Osteocyte (in vitro differentiated cells): Measurements from ENCODE around the gene TTC31. TPM values are rescaled to one million over a fixed set of nuclear protein-coding genes. Genes with fewer than 3 reads are reported as not detected.
"Not testable (repeated sequence)": the region's sequence is repeated elsewhere in the genome, so short reads cannot be mapped to it uniquely, and the experiment has no call there.

ENCODE experiments used
- DNase-seq: peaks from one replicate; pipeline ENCODE4 v3.0.0; 2021; ENCODE audit warnings: mixed read lengths; ENCODE audit not compliant: unreplicated experiment; ENCODE audit errors: extremely low spot score
- H3K27ac Mint-ChIP-seq: one replicate; pipeline ENCODE4 v1.8.0; 2021; ENCODE audit warnings: mild to moderate bottlenecking, mixed read lengths; ENCODE audit not compliant: unreplicated experiment
- H3K27me3 Mint-ChIP-seq: one replicate; pipeline ENCODE4 v1.8.0; 2021; ENCODE audit warnings: mixed read lengths; ENCODE audit not compliant: unreplicated experiment
- H3K36me3 Mint-ChIP-seq: one replicate; pipeline ENCODE4 v1.8.0; 2021; ENCODE audit warnings: mixed read lengths; ENCODE audit not compliant: unreplicated experiment
- H3K4me1 Mint-ChIP-seq: one replicate; pipeline ENCODE4 v1.8.0; 2021; ENCODE audit warnings: mixed read lengths; ENCODE audit not compliant: unreplicated experiment
- H3K4me3 Mint-ChIP-seq: one replicate; pipeline ENCODE4 v1.8.0; 2021; ENCODE audit warnings: mild to moderate bottlenecking, moderate library complexity, mixed read lengths; ENCODE audit not compliant: unreplicated experiment
- H3K9me3 Mint-ChIP-seq: one replicate; pipeline ENCODE4 v1.8.0; 2021; ENCODE audit warnings: mixed read lengths; ENCODE audit not compliant: unreplicated experiment
- total RNA-seq: library from RNA; stranded (reverse); gene quantifications from 2 replicates; pipeline ENCODE4 v1.2.1, GENCODE V29; 2021
- TF ChIP-seq, protein P1 (sequence below): fragments of 200-600 bp; sonication (generic); IDR thresholded peaks from 2 replicates; pipeline ENCODE4 v1.5.0; 2021; ENCODE audit warnings: antibody characterized with exemption, mild to moderate bottlenecking, moderate library complexity

The TTC31 gene
- total RNA-seq, 1 donor from 2014 or later, result 24.2 TPM

GRCh38 chr2:74441690-74442482 lies 41.0 kb upstream of the TTC31 start, which contains the start of gene RTKN:
TSS of gene RTKN (minus strand) at chr2:74441937. CDS start at chr2:74441816, 121 bp downstream.
- Mint-ChIP-seq H3K4me3 (peak within 1 kb of the TSS; percentile 88), H3K27ac (peak within 1 kb of the TSS; percentile 59), H3K9me3 (no peaks in the 10 kb centered on the region), H3K27me3 (peaks cover 18% of the 10 kb centered on the region), H3K36me3 (no peaks in the 10 kb centered on the region), H3K4me1 (peaks cover 48% of the 10 kb centered on the region)
- TF ChIP-seq, protein P1, sequence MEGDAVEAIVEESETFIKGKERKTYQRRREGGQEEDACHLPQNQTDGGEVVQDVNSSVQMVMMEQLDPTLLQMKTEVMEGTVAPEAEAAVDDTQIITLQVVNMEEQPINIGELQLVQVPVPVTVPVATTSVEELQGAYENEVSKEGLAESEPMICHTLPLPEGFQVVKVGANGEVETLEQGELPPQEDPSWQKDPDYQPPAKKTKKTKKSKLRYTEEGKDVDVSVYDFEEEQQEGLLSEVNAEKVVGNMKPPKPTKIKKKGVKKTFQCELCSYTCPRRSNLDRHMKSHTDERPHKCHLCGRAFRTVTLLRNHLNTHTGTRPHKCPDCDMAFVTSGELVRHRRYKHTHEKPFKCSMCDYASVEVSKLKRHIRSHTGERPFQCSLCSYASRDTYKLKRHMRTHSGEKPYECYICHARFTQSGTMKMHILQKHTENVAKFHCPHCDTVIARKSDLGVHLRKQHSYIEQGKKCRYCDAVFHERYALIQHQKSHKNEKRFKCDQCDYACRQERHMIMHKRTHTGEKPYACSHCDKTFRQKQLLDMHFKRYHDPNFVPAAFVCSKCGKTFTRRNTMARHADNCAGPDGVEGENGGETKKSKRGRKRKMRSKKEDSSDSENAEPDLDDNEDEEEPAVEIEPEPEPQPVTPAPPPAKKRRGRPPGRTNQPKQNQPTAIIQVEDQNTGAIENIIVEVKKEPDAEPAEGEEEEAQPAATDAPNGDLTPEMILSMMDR, result no peak
- DNase-seq, result no peak

DNA sequence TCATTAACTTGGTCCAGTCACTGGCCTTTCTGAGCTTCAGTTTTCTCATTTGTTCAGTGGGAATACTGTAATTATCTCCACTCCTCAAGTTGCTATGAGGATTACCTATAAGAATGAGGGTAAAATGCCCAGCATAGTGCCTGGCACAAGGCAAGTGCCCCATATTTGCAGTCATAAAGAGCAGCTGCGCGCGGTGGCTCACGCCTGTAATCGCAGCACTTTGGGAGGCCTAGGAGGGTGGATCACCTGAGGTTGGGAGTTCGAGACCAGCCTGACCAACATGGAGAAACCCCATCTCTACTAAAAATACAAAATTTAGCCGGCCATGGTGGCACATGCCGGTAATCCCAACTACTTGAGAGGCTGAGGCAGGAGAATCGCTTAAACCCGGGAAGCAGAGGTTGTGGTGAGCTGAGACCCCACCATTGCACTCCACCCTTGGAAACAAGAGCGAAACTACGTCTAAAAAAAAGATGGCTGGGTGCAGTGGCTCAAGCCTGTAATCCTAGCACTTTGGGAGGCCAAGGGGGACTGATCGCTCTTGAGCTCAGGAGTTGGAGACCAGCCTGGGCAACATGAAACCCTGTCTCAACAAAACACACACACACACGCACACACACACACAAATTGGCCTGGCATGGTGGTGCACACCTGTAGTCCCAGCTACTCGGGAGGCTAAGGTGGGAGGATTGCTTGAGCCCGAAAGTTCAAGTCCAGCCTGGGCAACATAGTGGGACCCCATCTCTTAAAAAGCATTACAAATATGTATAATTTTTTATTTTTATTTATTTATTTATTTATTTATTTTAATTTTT lies 40.2 kb upstream of the TTC31 start:
- Mint-ChIP-seq H3K27me3 (peaks cover 23% of the 10 kb centered on the region), H3K4me1 (peaks cover 40% of the 10 kb centered on the region)
- not testable (repeated sequence) for DNase-seq, H3K27ac Mint-ChIP-seq, H3K4me3 Mint-ChIP-seq, H3K36me3 Mint-ChIP-seq, H3K9me3 Mint-ChIP-seq

GRCh38 chr2:74444498-74445318 lies 38.2 kb upstream of the TTC31 start:
- no peak overlapping the region for H3K27ac Mint-ChIP-seq
- H3K4me1 Mint-ChIP-seq, result peaks cover 20% of the 10 kb centered on the region
- H3K36me3 Mint-ChIP-seq, result no peaks in the 10 kb centered on the region

GRCh38 chr2:74447230-74447999 lies 35.5 kb upstream of the TTC31 start:
- H3K9me3 Mint-ChIP-seq, result no peaks in the 10 kb centered on the region
- H3K27me3 Mint-ChIP-seq, result peaks cover 31% of the 10 kb centered on the region

More at GRCh38 chr2:74444498-74445318, 38.2 kb upstream of the TTC31 start:
- TF ChIP-seq, protein P1, result no peak
- Mint-ChIP-seq H3K27me3 (peaks cover 26% of the 10 kb centered on the region), H3K4me3 (no peak overlapping the region), H3K9me3 (no peaks in the 10 kb centered on the region)
- no peak for DNase-seq

More at GRCh38 chr2:74447230-74447999, 35.5 kb upstream of the TTC31 start:
- TF ChIP-seq, protein P1, result no peak
- no peak overlapping the region for H3K4me3 Mint-ChIP-seq
- no peaks in the 10 kb centered on the region for H3K36me3 Mint-ChIP-seq
- DNase-seq, result no peak
- H3K27ac Mint-ChIP-seq, result no peak overlapping the region
- peaks cover 12% of the 10 kb centered on the region for H3K4me1 Mint-ChIP-seq
